ENCODE measurements around the gene GSE1. TPM values are rescaled to one million over a fixed set of nuclear protein-coding genes. Genes with fewer than 3 reads are reported as not detected.

Gene GSE1
- total and polyA plus RNA-seq, 2 of the 13 experiments (the other 11 are each of a cell fraction or from before 2014, with no cell fraction given) = 16.1 to 31.2 TPM

DNA sequence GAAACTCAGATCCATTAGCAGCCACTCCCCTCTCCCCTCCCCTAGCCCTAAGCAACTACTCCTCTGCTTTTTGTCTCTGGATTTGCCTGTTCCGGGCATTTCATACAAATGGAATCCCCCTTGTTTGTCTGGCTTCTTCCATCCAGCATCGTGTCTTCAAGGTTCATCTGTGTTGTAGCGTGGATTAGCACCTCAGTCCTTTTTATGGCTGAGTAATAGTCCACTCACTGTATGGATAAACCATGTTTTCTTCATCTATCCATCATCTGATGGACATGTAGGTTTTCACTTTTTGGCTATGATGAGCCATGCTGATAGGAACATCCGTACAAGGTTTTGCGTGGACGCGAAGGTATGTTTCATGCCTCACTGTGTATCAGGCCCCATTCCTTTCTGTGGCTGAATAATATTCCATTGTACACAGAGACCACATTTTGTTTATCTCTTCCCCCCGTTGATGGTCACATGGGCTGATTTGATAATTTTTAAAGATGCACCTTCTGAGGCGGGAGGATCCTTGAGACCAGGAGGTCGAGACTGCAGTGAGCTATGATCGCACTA lies 8.9 kb upstream of the GSE1 start (continued):
- TF ChIP-seq, protein P1, sequence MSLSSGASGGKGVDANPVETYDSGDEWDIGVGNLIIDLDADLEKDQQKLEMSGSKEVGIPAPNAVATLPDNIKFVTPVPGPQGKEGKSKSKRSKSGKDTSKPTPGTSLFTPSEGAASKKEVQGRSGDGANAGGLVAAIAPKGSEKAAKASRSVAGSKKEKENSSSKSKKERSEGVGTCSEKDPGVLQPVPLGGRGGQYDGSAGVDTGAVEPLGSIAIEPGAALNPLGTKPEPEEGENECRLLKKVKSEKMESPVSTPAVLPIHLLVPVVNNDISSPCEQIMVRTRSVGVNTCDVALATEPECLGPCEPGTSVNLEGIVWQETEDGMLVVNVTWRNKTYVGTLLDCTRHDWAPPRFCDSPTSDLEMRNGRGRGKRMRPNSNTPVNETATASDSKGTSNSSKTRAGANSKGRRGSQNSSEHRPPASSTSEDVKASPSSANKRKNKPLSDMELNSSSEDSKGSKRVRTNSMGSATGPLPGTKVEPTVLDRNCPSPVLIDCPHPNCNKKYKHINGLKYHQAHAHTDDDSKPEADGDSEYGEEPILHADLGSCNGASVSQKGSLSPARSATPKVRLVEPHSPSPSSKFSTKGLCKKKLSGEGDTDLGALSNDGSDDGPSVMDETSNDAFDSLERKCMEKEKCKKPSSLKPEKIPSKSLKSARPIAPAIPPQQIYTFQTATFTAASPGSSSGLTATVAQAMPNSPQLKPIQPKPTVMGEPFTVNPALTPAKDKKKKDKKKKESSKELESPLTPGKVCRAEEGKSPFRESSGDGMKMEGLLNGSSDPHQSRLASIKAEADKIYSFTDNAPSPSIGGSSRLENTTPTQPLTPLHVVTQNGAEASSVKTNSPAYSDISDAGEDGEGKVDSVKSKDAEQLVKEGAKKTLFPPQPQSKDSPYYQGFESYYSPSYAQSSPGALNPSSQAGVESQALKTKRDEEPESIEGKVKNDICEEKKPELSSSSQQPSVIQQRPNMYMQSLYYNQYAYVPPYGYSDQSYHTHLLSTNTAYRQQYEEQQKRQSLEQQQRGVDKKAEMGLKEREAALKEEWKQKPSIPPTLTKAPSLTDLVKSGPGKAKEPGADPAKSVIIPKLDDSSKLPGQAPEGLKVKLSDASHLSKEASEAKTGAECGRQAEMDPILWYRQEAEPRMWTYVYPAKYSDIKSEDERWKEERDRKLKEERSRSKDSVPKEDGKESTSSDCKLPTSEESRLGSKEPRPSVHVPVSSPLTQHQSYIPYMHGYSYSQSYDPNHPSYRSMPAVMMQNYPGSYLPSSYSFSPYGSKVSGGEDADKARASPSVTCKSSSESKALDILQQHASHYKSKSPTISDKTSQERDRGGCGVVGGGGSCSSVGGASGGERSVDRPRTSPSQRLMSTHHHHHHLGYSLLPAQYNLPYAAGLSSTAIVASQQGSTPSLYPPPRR (CRISPR knock-in tag; IDR thresholded peaks at IDR 0.05; ENCODE audit: borderline replicate concordance) = no peak
- TF ChIP-seq ZNF567 (CRISPR knock-in tag; IDR thresholded peaks at IDR 0.05; ENCODE audit: borderline replicate concordance) (no peak), ZNF562 (CRISPR knock-in tag; IDR thresholded peaks at IDR 0.05; ENCODE audit: borderline replicate concordance) (no peak), SRF (IDR thresholded peaks at IDR 0.05; ENCODE audit: low read depth, low read length) (no peak), ATM (IDR thresholded peaks at IDR 0.05; ENCODE audit: borderline replicate concordance) (no peak), NAIF1 (CRISPR knock-in tag; IDR thresholded peaks at IDR 0.05; ENCODE audit: borderline replicate concordance) (no peak), ZNF205 (CRISPR knock-in tag; IDR thresholded peaks at IDR 0.05) (no peak), ZFP82 (CRISPR knock-in tag; IDR thresholded peaks at IDR 0.05; ENCODE audit: borderline replicate concordance) (no peak), ZNF775 (CRISPR knock-in tag; IDR thresholded peaks at IDR 0.05; ENCODE audit: borderline replicate concordance) (no peak)
- TF ChIP-seq, protein P2, sequence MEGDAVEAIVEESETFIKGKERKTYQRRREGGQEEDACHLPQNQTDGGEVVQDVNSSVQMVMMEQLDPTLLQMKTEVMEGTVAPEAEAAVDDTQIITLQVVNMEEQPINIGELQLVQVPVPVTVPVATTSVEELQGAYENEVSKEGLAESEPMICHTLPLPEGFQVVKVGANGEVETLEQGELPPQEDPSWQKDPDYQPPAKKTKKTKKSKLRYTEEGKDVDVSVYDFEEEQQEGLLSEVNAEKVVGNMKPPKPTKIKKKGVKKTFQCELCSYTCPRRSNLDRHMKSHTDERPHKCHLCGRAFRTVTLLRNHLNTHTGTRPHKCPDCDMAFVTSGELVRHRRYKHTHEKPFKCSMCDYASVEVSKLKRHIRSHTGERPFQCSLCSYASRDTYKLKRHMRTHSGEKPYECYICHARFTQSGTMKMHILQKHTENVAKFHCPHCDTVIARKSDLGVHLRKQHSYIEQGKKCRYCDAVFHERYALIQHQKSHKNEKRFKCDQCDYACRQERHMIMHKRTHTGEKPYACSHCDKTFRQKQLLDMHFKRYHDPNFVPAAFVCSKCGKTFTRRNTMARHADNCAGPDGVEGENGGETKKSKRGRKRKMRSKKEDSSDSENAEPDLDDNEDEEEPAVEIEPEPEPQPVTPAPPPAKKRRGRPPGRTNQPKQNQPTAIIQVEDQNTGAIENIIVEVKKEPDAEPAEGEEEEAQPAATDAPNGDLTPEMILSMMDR (CRISPR knock-in tag; IDR thresholded peaks at IDR 0.05) = no peak
